HCT116 (cell line): ENCODE measurements around the gene RAD21L1. TPM values are rescaled to one million over a fixed set of nuclear protein-coding genes. Genes with fewer than 3 reads are reported as not detected.

ENCODE experiments used
- ATAC-seq: fragments of 200-7000 bp; cut with Tn5 transposase; 2 replicates; pipeline ENCODE4 v1.9.1; 2020; ENCODE audit warnings: mild to moderate bottlenecking, moderate library complexity
- BruUV-seq: library from RNA; stranded (reverse); fragments of 400-500 nt; replicated peaks from 2 replicates; lab custom pipeline; 2021; lab: Mats Ljungman, UMichigan
- CTCF ChIA-PET: fragments of 300-600 bp; sonication (Branson Sonifier 250); formaldehyde crosslinking; loops from one replicate; lab custom pipeline; 2021; ENCODE audit warnings: antibody characterized with exemption; lab: Charles Lee
- POLR2A ChIA-PET: fragments of 300-600, 350-600 bp; sonication (Branson Sonifier 250); formaldehyde crosslinking; loops from one replicate; lab custom pipeline; 2021; ENCODE audit warnings: antibody characterized with exemption; lab: Charles Lee
- RAD21 ChIA-PET, 2 experiments: fragments of 300-600 bp; sonication (Branson Sonifier 250); formaldehyde crosslinking; loops; one replicate each; lab custom pipeline; 2023; ENCODE audit warnings: low total read pairs in 2 of 2; ENCODE audit not compliant: uncharacterized antibody in 2 of 2, unreplicated experiment in 2 of 2, low non-redundant PET in 1 of 2; lab: Charles Lee
- DNase-seq: peaks from one replicate; pipeline ENCODE4 v3.0.0-alpha.2; 2010; ENCODE audit warnings: low read depth, low spot score
- H2AFZ ChIP-seq: fragments of 200-600 bp; shearing (Covaris generic), sonication (generic); 2 replicates; pipeline ENCODE4 v1.6.1; 2017; ENCODE audit warnings: low read depth, mixed run types, mixed read lengths, antibody characterized with exemption, low read length; ENCODE audit not compliant: poor library complexity, severe bottlenecking
- H3K27ac ChIP-seq: 2 replicates; pipeline ENCODE4 v1.5.1; 2012; ENCODE audit warnings: low read depth, low read length
- H3K27me3 ChIP-seq: fragments of 200-600 bp; sonication (generic); 2 replicates; pipeline ENCODE4 v1.6.1; 2016; ENCODE audit warnings: mixed run types, low read length, mixed read lengths; ENCODE audit not compliant: insufficient read depth
- H3K36me3 ChIP-seq, 2 experiments: fragments of 200-500 bp in 1 of 2; fragments of 200-600 bp in 1 of 2; sonication (Bioruptor generic) in 1 of 2; sonication (generic) in 1 of 2; 2 replicates each; pipeline versions ENCODE4 v1.5.1 to v1.6.1; 2014 to 2016; ENCODE audit warnings: low read length in 2 of 2, inconsistent platforms in 1 of 2, mixed read lengths in 1 of 2, mixed run types in 1 of 2; ENCODE audit not compliant: insufficient read depth in 2 of 2, control insufficient read depth in 1 of 2
- H3K4me1 ChIP-seq, 2 experiments: fragments of 200-600 bp in 1 of 2; sonication (generic) in 1 of 2; 2 replicates each; pipeline versions ENCODE4 v1.5.1 to v1.6.1; 2012 to 2017; ENCODE audit warnings: low read length in 2 of 2, inconsistent platforms in 1 of 2, mild to moderate bottlenecking in 1 of 2, mixed read lengths in 1 of 2, mixed run types in 1 of 2, moderate library complexity in 1 of 2; ENCODE audit not compliant: insufficient read depth in 2 of 2, control insufficient read depth in 1 of 2
- H3K4me2 ChIP-seq: fragments of 200-600 bp; sonication (generic); 2 replicates; pipeline ENCODE4 v1.6.1; 2017; ENCODE audit warnings: mixed run types, low read length, mixed read lengths
- H3K4me3 ChIP-seq, 2 experiments: fragments of 200-600 bp in 1 of 2; sonication (generic) in 1 of 2; replicated peaks in 1 of 2; 2 replicates each; pipeline ENCODE4 v1.5.1; 2011 to 2016; ENCODE audit warnings: low read length in 2 of 2, control low read depth in 1 of 2, low read depth in 1 of 2, mild to moderate bottlenecking in 1 of 2, mixed read lengths in 1 of 2, mixed run types in 1 of 2
- H3K79me2 ChIP-seq: fragments of 200-600 bp; sonication (generic); 2 replicates; pipeline ENCODE4 v1.6.1; 2017; ENCODE audit warnings: mild to moderate bottlenecking, mixed run types, low read length, moderate library complexity, mixed read lengths; ENCODE audit not compliant: insufficient read depth
- H3K9ac ChIP-seq: fragments of 200-600 bp; sonication (generic); 2 replicates; pipeline ENCODE4 v1.6.1; 2016; ENCODE audit warnings: low read length, mixed read lengths
- H3K9me2 ChIP-seq: fragments of 200-600 bp; sonication (generic), shearing (Covaris generic); 2 replicates; pipeline ENCODE4 v1.6.1; 2017; ENCODE audit warnings: mixed run types, mild to moderate bottlenecking, moderate library complexity; ENCODE audit not compliant: insufficient read depth
- H3K9me3 ChIP-seq, 2 experiments: fragments of 200-500 bp in 1 of 2; fragments of 200-600 bp in 1 of 2; sonication (Bioruptor generic) in 1 of 2; sonication (generic) in 1 of 2; 2 replicates each; pipeline ENCODE4 v1.6.1; 2014 to 2017; ENCODE audit warnings: low read length in 2 of 2, mixed read lengths in 2 of 2, inconsistent platforms in 1 of 2, low read depth in 1 of 2, mild to moderate bottlenecking in 1 of 2, mixed run types in 1 of 2, moderate library complexity in 1 of 2; ENCODE audit not compliant: control insufficient read depth in 1 of 2, insufficient read depth in 1 of 2
- H4K20me1 ChIP-seq: fragments of 200-600 bp; sonication (generic), shearing (Covaris generic); 2 replicates; pipeline ENCODE4 v1.6.1; 2017; ENCODE audit warnings: mixed run types, mild to moderate bottlenecking, moderate library complexity; ENCODE audit not compliant: insufficient read depth
- ATF3 ChIP-seq: IDR thresholded peaks from 2 replicates; pipeline ENCODE4 v1.6.1; 2012
- CBX3 ChIP-seq: IDR thresholded peaks from 2 replicates; pipeline ENCODE4 v1.6.1; 2012; ENCODE audit warnings: low read depth
- CEBPB ChIP-seq: IDR thresholded peaks from 2 replicates; pipeline ENCODE4 v1.6.1; 2012; ENCODE audit warnings: low read depth
- EGR1 ChIP-seq: IDR thresholded peaks from 2 replicates; pipeline ENCODE4 v1.6.1; 2012; ENCODE audit warnings: low read depth
- EZH2phosphoT487 ChIP-seq: fragments of 200-600 bp; IDR thresholded peaks from 2 replicates; pipeline ENCODE4 v1.6.1; 2018; ENCODE audit warnings: antibody characterized with exemption, borderline replicate concordance
- FOSL1 ChIP-seq: IDR thresholded peaks from 2 replicates; pipeline ENCODE4 v1.6.1; 2012; ENCODE audit warnings: low read depth
- JUND ChIP-seq: IDR thresholded peaks from 2 replicates; pipeline ENCODE4 v1.6.1; 2012
- RAD21 ChIP-seq: IDR thresholded peaks from 2 replicates; pipeline ENCODE4 v1.6.1; 2012; ENCODE audit warnings: low read depth, mild to moderate bottlenecking
- REST ChIP-seq: IDR thresholded peaks from 2 replicates; pipeline ENCODE4 v1.6.1; 2012; ENCODE audit warnings: low read depth
- SIN3A ChIP-seq: IDR thresholded peaks from 2 replicates; pipeline ENCODE4 v1.6.1; 2012; ENCODE audit warnings: low read depth
- YY1 ChIP-seq: IDR thresholded peaks from 2 replicates; pipeline ENCODE4 v1.6.1; 2011; ENCODE audit warnings: low read length, low read depth, moderate library complexity, mild to moderate bottlenecking; ENCODE audit not compliant: insufficient replicate concordance; ENCODE audit errors: extremely low read depth
- ZBTB33 ChIP-seq: IDR thresholded peaks from 2 replicates; pipeline ENCODE4 v1.6.1; 2011; ENCODE audit warnings: mild to moderate bottlenecking, low read length, moderate library complexity; ENCODE audit not compliant: insufficient replicate concordance; ENCODE audit errors: extremely low read depth
- intact Hi-C: fragments of 100-400 bp; cut with micrococcal nuclease; formaldehyde crosslinking; loops from 2 replicates; pipeline ENCODE4 v1.10.0; 2022
- total RNA-seq: library from RNA; stranded (reverse); gene quantifications from one replicate; pipeline ENCODE4 v1.2.1, GENCODE V29; 2021; ENCODE audit not compliant: unreplicated experiment

Gene RAD21L1
- total RNA-seq, 1 experiment from 2014 or later: 0.17 TPM

- ChIA-PET CTCF (interaction anchor here (0.6 kb wide), 1 partner anchor 18 kb away, joined by 4 read pairs; the partner anchor contains the start of gene TMEM74B), RAD21 (no interaction called here), POLR2A (no interaction called here)
- no peak for ATAC-seq
- Histone ChIP-seq H3K4me3 (no peak within 1 kb of the TSS), H3K27ac (no peak within 1 kb of the TSS), H3K27me3 (peaks cover under 1% of the 10 kb centered on the region; the same call in 1 of the 2 replicates), H3K9me2 (no peaks in the 10 kb centered on the region), H2AFZ (no peak within 1 kb of the TSS), H3K9me3 (no peaks in the 10 kb centered on the region), H3K4me2 (no peak within 1 kb of the TSS), H4K20me1 (no peaks in the 10 kb centered on the region), H3K4me1 (peaks cover 0 to 9% of the 10 kb centered on the region in 2 experiments; a peak in 1 of 4 replicates), H3K79me2 (no peaks in the 10 kb centered on the region), H3K9ac (no peak within 1 kb of the TSS), H3K36me3 (no peaks in the 10 kb centered on the region)
- no TSS peak for BruUV-seq
- no peak for DNase-seq
- intact Hi-C loops: no loop called here
- TF ChIP-seq ATF3: no peak
Measured at GRCh38 chr20:1202762-1203504, 22.9 kb upstream of the RAD21L1 start, which contains the start of gene C20orf202. Gene C20orf202, plus strand, starts transcription at chr20:1203454. Its CDS starts 132 bp downstream, at chr20:1203586.

DNA sequence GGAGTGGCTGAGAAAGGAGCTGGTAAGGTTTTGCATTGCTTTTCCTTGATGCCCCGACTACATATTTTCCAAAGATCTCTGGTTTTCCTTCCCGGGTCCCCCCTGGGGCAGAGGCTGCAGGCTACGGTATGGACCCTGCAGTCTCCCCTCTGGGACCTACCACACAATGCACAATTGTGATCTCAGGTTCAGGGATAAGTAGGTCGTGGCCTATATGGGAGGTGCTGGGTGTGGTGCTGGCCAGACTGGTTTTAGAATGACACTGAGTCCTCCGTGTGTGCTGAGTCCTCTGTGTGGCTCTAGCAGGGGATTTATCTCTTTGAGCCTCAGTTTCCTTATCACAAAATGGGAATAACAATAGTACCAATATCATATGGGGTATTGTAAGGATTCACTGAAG, 22.2 kb upstream of the RAD21L1 start:
- no peak overlapping the region for H2AFZ ChIP-seq
- no TSS peak for BruUV-seq

More for the DNA sequence above, 22.2 kb upstream of the RAD21L1 start:
- DNase-seq (no peak), ATAC-seq (no peak; the same call in 1 of the 2 replicates)
- Histone ChIP-seq H3K9ac (no peak overlapping the region), H3K36me3 (no peaks in the 10 kb centered on the region), H3K4me1 (peaks cover 0 to 9% of the 10 kb centered on the region in 2 experiments; a peak in 1 of 4 replicates), H3K9me3 (no peaks in the 10 kb centered on the region), H3K9me2 (no peaks in the 10 kb centered on the region), H4K20me1 (no peaks in the 10 kb centered on the region), H3K4me2 (no peak overlapping the region), H3K79me2 (no peaks in the 10 kb centered on the region), H3K27me3 (peaks cover 7% of the 10 kb centered on the region; the same call in 1 of the 2 replicates), H3K27ac (no peak overlapping the region), H3K4me3 (no peak overlapping the region)
- no peak for TF ChIP-seq YY1
- no peak for TF ChIP-seq ZBTB33
- TF ChIP-seq EGR1: no peak
- TF ChIP-seq SIN3A: no peak
- no peak for TF ChIP-seq EZH2phosphoT487
- no peak for TF ChIP-seq CEBPB
- no peak for TF ChIP-seq REST
- TF ChIP-seq JUND: no peak
- no peak for TF ChIP-seq FOSL1
- TF ChIP-seq CBX3: no peak
- no peak for TF ChIP-seq RAD21
- RAD21 ChIA-PET: no interaction called here
- intact Hi-C loops: no loop called here
- POLR2A ChIA-PET: no interaction called here
- CTCF ChIA-PET: interaction anchor here (0.6 kb wide), 1 partner anchor 19 kb away, joined by 4 read pairs; the partner anchor contains the start of gene TMEM74B
